Measurements from ENCODE around the gene ZNF331. TPM values are rescaled to one million over a fixed set of nuclear protein-coding genes. Genes with fewer than 3 reads are reported as not detected.

The ZNF331 gene
- total and polyA plus RNA-seq, 2 of the 4 experiments (the other 2 are of a cell fraction): 6.6 to 11.1 TPM

GRCh38 chr19:53538378-53539109 is 599 bp downstream of the ZNF331 start (continued):
- no peak for TF ChIP-seq MAZ (IDR thresholded peaks at IDR 0.05; ENCODE audit: borderline replicate concordance, low read depth, low read length)

GRCh38 chr19:53540091-53540490 is 2.1 kb downstream of the ZNF331 start:
- Histone ChIP-seq H3K79me1 (ENCODE audit: low read depth in 1 of 2, low read length in 2 of 2) (peaks cover 0 to 18% of the 10 kb centered on the region in 2 experiments; a peak in 2 of 4 replicates), H3K9me3 (ENCODE audit: control insufficient read depth, insufficient read depth, low read length) (no peaks in the 10 kb centered on the region), H2BK15ac (ENCODE audit: low read depth, low read length) (no peak overlapping the region), H3K9ac (ENCODE audit: low read depth, low read length) (no peak overlapping the region), H3K4me2 (ENCODE audit: low read depth, low read length) (no peak overlapping the region), H3K23ac (ENCODE audit: low read depth, low read length) (no peak overlapping the region), H4K8ac (ENCODE audit: low read depth in 2 of 2, low read length in 2 of 2) (no peak overlapping the region), H2AK5ac (ENCODE audit: low read depth, low read length) (no peak overlapping the region), H3K4ac (ENCODE audit: low read depth, low read length) (no peak overlapping the region), H2AK9ac (replicated peaks; ENCODE audit: low read depth, low read length, poor library complexity) (no peak overlapping the region), H3K4me1 (ENCODE audit: control insufficient read depth, insufficient read depth, low read length) (peaks cover 3% of the 10 kb centered on the region; the same call in 1 of the 2 replicates), H4K20me1 (ENCODE audit: insufficient read depth, low read length) (no peaks in the 10 kb centered on the region), H3K9me1 (ENCODE audit: insufficient read depth, low read length) (no peaks in the 10 kb centered on the region), H3K27ac (ENCODE audit: insufficient read depth, low read length) (no peak overlapping the region), H2BK20ac (ENCODE audit: low read depth, low read length) (no peak overlapping the region), H3K27me3 (ENCODE audit: control insufficient read depth, insufficient read depth, low read length) (no peaks in the 10 kb centered on the region), H2BK120ac (ENCODE audit: low read depth, low read length) (no peak overlapping the region), H2BK5ac (ENCODE audit: low read depth, low read length, poor library complexity, severe bottlenecking) (no peak overlapping the region), H3K18ac (ENCODE audit: low read depth, low read length) (no peak overlapping the region), H4K5ac (ENCODE audit: low read depth, low read length) (no peak overlapping the region), H3K36me3 (ENCODE audit: control insufficient read depth, insufficient read depth, low read length) (peaks cover 3% of the 10 kb centered on the region), H3K14ac (replicated peaks; ENCODE audit: low read depth, low read length) (no peak overlapping the region), H3K56ac (ENCODE audit: extremely low read depth, insufficient read depth, low read length) (no peak overlapping the region), H2AFZ (replicated peaks; ENCODE audit: low read length, poor library complexity) (no peak overlapping the region), H3K4me3 (ENCODE audit: insufficient read depth, low read depth, low read length) (no peak overlapping the region), H4K91ac (ENCODE audit: insufficient read depth, low read depth, low read length) (no peak overlapping the region)
- TF ChIP-seq SMC3 (IDR thresholded peaks at IDR 0.05; ENCODE audit: low read depth, low read length) (no peak), RAD21 (IDR thresholded peaks at IDR 0.05; ENCODE audit: low read length) (no peak), POLR2A (IDR thresholded peaks at IDR 0.05; ENCODE audit: low read depth, low read length) (peak; percentile 6; the same call in 1 of the 2 replicates)
- in situ Hi-C loops (cut with MboI; ENCODE audit: low sequenced_read_pairs) (no loop called here), intact Hi-C loops (cut with micrococcal nuclease) (no loop called here), dilution Hi-C loops (cut with HindIII; ENCODE audit: low sequenced_read_pairs, unreplicated experiment) (no loop called here)
- ChIA-PET POLR2A (ENCODE audit: unreplicated experiment) (no interaction called here), CTCF (no interaction called here)
- no TSS peak for BruUV-seq (replicated peaks)
- WGBS, 2 experiments (ENCODE audit: extremely low coverage in 2 of 2, insufficient read length in 1 of 2): no CpG with 5 or more reads among the region's 4 CpGs
- ATAC-seq (ENCODE audit: low read depth) (no peak), DNase-seq (no peak)

All from IMR-90 (cell line).